Epithelial cell of esophagus (primary cell): Measurements from ENCODE around the gene RPS4Y2.

Experiments used
- DNase-seq: peaks from one replicate; pipeline ENCODE4 v3.0.0; 2010; ENCODE audit warnings: low read depth
- H3K4me3 ChIP-seq: 2 replicates; pipeline ENCODE4 v1.5.1; 2011; ENCODE audit warnings: mild to moderate bottlenecking, low read length, control low read depth
- TF ChIP-seq, protein P1 (sequence below): IDR thresholded peaks from 2 replicates; pipeline ENCODE4 v1.5.1; 2011; ENCODE audit warnings: low read depth, mild to moderate bottlenecking, low read length, control low read depth, inconsistent platforms; ENCODE audit not compliant: insufficient read depth; ENCODE audit errors: missing control alignments

Gene RPS4Y2

DNA sequence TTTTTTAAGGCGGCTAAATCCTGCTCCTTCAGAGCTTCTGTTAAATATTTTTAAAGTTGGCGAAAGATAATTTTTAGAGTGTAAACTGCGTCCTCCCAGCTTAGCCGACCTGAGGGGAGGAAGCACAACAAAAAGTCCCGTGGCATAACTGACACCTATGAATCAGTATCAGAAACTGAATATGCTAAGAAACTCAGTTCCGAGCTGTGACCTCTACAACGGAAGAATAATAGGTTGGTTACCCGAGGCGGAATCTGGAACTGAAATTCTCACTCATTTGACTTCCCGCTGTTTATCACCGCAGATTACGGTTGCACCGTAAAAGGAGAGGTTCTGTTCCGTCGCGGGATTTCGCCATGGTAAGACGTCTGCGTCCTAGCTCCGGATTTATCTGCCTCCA, at the start of gene RPS4Y2:
RPS4Y2 (plus strand) TSS at position 301 of the 400 bp plus-strand sequence; CDS start at position 357, 56 bp downstream.
- no peak for DNase-seq
- TF ChIP-seq, protein P1, sequence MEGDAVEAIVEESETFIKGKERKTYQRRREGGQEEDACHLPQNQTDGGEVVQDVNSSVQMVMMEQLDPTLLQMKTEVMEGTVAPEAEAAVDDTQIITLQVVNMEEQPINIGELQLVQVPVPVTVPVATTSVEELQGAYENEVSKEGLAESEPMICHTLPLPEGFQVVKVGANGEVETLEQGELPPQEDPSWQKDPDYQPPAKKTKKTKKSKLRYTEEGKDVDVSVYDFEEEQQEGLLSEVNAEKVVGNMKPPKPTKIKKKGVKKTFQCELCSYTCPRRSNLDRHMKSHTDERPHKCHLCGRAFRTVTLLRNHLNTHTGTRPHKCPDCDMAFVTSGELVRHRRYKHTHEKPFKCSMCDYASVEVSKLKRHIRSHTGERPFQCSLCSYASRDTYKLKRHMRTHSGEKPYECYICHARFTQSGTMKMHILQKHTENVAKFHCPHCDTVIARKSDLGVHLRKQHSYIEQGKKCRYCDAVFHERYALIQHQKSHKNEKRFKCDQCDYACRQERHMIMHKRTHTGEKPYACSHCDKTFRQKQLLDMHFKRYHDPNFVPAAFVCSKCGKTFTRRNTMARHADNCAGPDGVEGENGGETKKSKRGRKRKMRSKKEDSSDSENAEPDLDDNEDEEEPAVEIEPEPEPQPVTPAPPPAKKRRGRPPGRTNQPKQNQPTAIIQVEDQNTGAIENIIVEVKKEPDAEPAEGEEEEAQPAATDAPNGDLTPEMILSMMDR, result no peak
- H3K4me3 ChIP-seq, result no peak within 1 kb of the TSS

DNA sequence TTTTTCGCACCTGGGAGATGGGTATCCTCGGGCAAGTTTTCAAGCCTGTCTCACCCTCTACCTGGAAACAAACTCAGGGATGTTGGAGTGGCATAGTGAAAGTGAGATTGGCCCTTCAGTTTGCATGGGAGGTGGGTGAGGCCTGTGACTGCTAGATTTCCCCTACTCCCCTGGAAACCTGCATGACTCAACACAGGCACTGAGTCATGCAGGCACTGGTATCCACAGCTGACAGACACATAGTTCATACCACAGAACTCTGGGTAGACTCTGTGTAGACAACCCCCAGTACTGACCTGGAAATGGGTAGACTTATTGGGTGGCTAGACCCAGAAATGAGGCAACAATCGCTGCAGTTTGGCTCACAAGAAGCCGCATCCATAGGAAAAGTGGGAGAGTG, 41.5 kb upstream of the RPS4Y2 start:
- TF ChIP-seq, protein P1, result no peak
- DNase-seq, result peak; percentile 27
- H3K4me3 ChIP-seq, result no peak overlapping the region

DNA sequence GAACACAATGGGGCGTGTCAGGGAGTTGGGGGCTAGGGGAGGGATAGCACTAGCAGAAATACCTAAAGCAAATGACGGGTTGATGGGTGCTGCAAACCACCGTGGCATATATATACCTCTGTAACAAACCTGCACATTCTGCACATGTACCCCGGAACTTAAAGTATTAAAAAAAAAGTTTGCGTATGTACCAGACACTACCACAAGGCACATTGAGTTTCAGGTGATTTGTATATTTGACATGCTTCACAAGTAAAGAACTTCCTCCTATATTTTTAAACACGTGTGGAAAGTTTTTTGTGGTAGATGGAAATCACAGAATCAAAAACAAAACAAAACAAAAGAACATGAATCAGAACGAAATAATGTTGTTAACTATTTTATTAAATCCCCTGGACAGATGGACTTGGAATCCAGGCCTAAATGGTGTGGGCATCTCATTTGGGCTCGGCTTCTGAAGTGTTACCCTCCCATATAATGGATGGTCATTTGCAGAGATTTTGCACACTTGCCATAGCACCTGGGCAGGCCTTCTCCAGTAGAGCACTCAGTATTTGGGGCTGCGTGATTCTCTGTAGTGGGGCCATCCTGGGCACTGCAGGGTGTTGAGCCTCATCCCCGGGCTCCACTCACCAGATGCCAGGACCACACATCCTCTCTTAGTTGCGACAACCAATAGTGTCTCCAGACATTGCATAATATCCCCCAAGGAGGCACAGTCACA, 29.6 kb upstream of the RPS4Y2 start:
- H3K4me3 ChIP-seq, result no peak overlapping the region
- no peak for DNase-seq
- TF ChIP-seq, protein P1, result no peak

DNA sequence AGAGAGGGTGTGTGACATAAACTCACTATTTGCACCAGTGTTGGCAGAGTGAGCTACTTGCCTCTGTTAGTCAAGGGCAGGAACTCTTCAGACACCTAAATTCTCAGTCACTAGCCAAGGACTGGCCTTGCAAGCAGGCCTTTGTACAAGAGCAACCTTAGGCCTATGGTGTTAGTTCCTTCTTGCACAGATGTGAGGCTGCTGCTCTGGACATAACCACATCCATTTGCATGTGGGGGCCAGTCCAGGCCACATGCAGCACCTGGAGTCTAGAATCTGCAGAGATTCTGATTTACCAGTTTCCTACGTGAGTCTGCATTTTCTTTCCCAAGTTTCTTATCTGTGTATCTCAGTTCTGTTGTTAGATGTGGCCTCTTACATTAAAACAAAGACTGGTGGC, 20.7 kb upstream of the RPS4Y2 start:
- no peak for DNase-seq
- H3K4me3 ChIP-seq, result no peak overlapping the region
- TF ChIP-seq, protein P1, result no peak

DNA sequence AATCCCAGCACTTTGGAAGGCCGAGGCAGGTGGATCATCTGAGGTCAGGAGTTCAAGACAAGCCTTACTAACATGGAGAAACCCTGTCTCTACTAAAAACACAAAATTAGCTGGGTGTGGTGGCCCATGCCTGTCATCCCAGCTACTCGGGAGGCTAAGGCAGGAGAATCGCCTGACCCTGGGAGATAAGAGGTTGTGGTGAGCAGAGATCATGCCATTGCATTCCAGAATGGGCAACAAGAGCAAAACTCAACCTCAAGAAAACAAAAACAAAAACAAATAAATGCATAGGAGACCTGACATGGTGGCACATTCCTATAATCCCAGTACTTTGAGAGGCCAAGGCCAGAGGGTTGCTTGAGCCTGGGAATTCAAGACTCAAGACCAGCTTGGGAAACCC, 16.1 kb upstream of the RPS4Y2 start:
- TF ChIP-seq, protein P1, result no peak
- DNase-seq, result no peak
- H3K4me3 ChIP-seq, result no peak overlapping the region

DNA sequence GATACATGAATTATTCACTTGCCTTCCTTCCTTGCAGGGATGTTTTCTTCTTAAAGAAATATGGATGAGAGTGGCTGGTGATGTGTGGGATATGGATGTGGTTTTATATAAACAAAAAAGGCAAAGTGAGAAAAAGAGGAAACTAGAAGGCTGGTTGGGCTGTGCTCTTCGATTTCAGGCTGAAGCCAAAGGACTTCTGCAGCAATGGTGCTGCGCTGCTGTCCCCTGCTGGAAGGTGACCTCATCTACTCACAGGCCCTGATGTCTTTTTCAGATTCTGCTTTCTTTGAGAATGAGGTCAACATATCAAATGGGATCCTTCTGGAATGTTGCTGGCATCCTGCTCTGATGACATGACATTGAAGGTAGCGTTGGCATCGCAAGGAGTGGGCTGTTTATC, 15.3 kb upstream of the RPS4Y2 start:
- TF ChIP-seq, protein P1, result no peak
- H3K4me3 ChIP-seq, result no peak overlapping the region
- no peak for DNase-seq

DNA sequence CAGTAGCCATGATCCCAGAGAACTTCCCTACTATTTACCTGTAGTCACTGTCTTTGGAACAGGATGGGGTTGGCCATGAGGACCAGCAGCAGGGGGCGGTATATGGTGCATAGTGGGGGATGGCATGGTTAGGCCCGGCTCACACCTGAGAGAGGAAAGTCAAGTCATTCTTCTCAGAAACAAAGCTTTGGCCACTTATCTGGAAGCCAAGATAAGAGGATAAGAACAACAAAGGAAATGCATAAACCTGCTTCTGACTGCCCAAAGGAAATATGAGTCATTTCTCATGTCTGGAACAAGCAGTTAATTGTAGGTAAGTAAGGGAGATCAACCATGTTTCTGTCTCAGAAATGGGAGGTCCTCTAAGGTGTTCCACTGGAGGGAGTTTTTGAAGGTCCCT, 10.8 kb upstream of the RPS4Y2 start:
- no peak overlapping the region for H3K4me3 ChIP-seq
- TF ChIP-seq, protein P1, result no peak
- DNase-seq, result no peak
